GM12878 (cell line): Measurements from ENCODE around the gene PDCD6IP.

Experiments
- ATF7 ChIP-seq: fragments of 450-650 bp; IDR thresholded peaks from 2 replicates; pipeline ENCODE4 v1.6.1; 2016; ENCODE audit warnings: low read depth, mild to moderate bottlenecking
- EZH2 ChIP-seq: IDR thresholded peaks from 2 replicates; pipeline ENCODE4 v1.6.1; 2012; ENCODE audit warnings: low read depth, mild to moderate bottlenecking, control low read depth, inconsistent platforms, low read length, borderline replicate concordance; ENCODE audit not compliant: control insufficient read depth
- NFIC ChIP-seq: IDR thresholded peaks from 2 replicates; pipeline ENCODE4 v1.6.1; 2012; ENCODE audit warnings: low read depth, mild to moderate bottlenecking, inconsistent platforms, low read length, moderate library complexity
- POLR2AphosphoS5 ChIP-seq: IDR thresholded peaks from 2 replicates; pipeline ENCODE4 v1.6.1; 2011; ENCODE audit warnings: mild to moderate bottlenecking, low read length, inconsistent platforms
- TF ChIP-seq, protein P1 (sequence below): IDR thresholded peaks from 2 replicates; pipeline ENCODE4 v1.6.1; 2012; ENCODE audit warnings: low read depth, low read length, improper control_type of control experiment
- TF ChIP-seq, protein P2 (sequence below): IDR thresholded peaks from 2 replicates; pipeline ENCODE4 v1.6.1; 2011; ENCODE audit warnings: low read depth, low read length, improper control_type of control experiment, borderline replicate concordance
- TF ChIP-seq, protein P3 (sequence below), 3 experiments: IDR thresholded peaks in 2 of 3; conservative IDR thresholded peaks in 1 of 3; 2 replicates each; pipeline ENCODE4 v1.5.1; 2011; ENCODE audit warnings: low read depth in 3 of 3, low read length in 3 of 3, mild to moderate bottlenecking in 3 of 3, control low read depth in 2 of 3, moderate library complexity in 2 of 3, inconsistent platforms in 1 of 3, mixed read lengths in 1 of 3; ENCODE audit not compliant: control insufficient read depth in 2 of 3, insufficient read depth in 1 of 3; ENCODE audit errors: extremely low read depth in 1 of 3

DNA sequence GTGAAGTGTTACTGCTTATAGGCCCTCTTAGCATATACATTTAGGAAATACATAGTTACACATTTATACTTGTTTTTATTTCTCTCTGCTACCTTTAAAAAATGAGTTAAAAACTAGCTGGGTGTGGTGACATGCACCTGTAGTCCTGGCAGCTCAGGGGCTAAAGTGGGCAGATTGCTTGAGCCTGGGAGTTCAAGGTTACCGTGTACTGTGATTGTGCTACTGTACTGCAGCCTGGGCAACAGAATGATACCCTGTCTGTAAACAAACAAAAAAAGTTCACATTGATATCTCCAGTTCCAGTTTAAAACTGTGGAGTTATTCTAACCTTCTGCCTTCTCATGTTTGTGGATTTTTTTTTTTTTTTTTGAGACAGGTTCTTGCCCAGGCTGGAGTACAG is 12.1 kb downstream of the PDCD6IP start:
- TF ChIP-seq POLR2AphosphoS5 (no peak), ATF7 (no peak), NFIC (no peak), EZH2 (no peak)
- TF ChIP-seq, protein P1, sequence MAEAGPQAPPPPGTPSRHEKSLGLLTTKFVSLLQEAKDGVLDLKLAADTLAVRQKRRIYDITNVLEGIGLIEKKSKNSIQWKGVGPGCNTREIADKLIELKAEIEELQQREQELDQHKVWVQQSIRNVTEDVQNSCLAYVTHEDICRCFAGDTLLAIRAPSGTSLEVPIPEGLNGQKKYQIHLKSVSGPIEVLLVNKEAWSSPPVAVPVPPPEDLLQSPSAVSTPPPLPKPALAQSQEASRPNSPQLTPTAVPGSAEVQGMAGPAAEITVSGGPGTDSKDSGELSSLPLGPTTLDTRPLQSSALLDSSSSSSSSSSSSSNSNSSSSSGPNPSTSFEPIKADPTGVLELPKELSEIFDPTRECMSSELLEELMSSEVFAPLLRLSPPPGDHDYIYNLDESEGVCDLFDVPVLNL = no peak
- TF ChIP-seq, protein P2, sequence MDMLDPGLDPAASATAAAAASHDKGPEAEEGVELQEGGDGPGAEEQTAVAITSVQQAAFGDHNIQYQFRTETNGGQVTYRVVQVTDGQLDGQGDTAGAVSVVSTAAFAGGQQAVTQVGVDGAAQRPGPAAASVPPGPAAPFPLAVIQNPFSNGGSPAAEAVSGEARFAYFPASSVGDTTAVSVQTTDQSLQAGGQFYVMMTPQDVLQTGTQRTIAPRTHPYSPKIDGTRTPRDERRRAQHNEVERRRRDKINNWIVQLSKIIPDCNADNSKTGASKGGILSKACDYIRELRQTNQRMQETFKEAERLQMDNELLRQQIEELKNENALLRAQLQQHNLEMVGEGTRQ = no peak
- TF ChIP-seq, protein P3, sequence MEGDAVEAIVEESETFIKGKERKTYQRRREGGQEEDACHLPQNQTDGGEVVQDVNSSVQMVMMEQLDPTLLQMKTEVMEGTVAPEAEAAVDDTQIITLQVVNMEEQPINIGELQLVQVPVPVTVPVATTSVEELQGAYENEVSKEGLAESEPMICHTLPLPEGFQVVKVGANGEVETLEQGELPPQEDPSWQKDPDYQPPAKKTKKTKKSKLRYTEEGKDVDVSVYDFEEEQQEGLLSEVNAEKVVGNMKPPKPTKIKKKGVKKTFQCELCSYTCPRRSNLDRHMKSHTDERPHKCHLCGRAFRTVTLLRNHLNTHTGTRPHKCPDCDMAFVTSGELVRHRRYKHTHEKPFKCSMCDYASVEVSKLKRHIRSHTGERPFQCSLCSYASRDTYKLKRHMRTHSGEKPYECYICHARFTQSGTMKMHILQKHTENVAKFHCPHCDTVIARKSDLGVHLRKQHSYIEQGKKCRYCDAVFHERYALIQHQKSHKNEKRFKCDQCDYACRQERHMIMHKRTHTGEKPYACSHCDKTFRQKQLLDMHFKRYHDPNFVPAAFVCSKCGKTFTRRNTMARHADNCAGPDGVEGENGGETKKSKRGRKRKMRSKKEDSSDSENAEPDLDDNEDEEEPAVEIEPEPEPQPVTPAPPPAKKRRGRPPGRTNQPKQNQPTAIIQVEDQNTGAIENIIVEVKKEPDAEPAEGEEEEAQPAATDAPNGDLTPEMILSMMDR (IDR thresholded peaks at IDR 0.05 in 2 of 3, conservative IDR thresholded peaks at IDR 0.05 in 1 of 3; ENCODE audit: control insufficient read depth in 2 of 3, extremely low read depth in 1 of 3, insufficient read depth in 1 of 3, low read depth in 3 of 3, low read length in 3 of 3) = no peak
